ENCODE results near the gene SPOCK3. TPM values are rescaled to one million over a fixed set of nuclear protein-coding genes. Genes with fewer than 3 reads are reported as not detected.

The SPOCK3 gene
- total and polyA plus RNA-seq, 12 donors: 0.08 to 0.53 (median 0.37) TPM; not detected in 9

DNA sequence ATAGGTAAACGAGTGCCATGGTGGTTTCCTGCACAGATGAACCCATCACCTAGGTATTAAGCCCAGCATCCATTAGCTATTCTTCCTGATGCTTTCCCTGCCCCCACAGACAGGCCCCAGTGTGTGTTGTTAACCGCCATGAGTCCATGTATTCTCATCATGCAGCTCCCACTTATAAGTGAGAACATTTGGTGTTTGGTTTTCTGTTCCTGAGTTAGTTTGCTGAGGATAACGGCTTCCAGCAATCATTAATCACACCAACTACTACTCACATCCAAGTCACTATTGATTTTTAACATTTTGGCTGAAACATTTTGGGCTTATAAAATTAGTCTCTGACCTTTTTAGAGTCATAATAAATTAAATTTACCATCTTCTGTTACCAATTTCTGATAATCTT lies 205.3 kb downstream of the SPOCK3 start:
- ATAC-seq (no peak), DNase-seq (no peak)
- intact Hi-C loops (cut with DNase I): loop anchor here in 2 of 10 donors (10.0 kb wide), 2 partner anchors 266 to 1126 kb away; no protein-coding TSS in a partner anchor

GRCh38 chr4:167025670-167026069 lies 208.6 kb downstream of the SPOCK3 start:
- H3K9me3 ChIP-seq: no peaks in the 10 kb centered on the region
- no peaks in the 10 kb centered on the region for H3K4me1 ChIP-seq
- DNase-seq: no peak
- no peaks in the 10 kb centered on the region for H3K36me3 ChIP-seq
- WGBS, 2 donors: 73 to 77% methylated on average over 3 of the region's 3 CpGs
- no peak for TF ChIP-seq CTCF (IDR thresholded peaks at IDR 0.05)
- H3K27ac ChIP-seq: no peak overlapping the region
- ATAC-seq: no peak
- no peak overlapping the region for H3K4me3 ChIP-seq
- intact Hi-C loops (cut with DNase I): loop anchor here in 2 of 10 donors (10.0 kb wide), 2 partner anchors 269 to 1129 kb away; no protein-coding TSS in a partner anchor
- no peaks in the 10 kb centered on the region for H3K27me3 ChIP-seq

More for the DNA sequence above, 205.3 kb downstream of the SPOCK3 start:
- TF ChIP-seq CTCF (IDR thresholded peaks at IDR 0.05): no peak
- Histone ChIP-seq H3K27ac (no peak overlapping the region), H3K27me3 (no peaks in the 10 kb centered on the region), H3K4me3 (no peak overlapping the region), H3K9me3 (no peaks in the 10 kb centered on the region), H3K4me1 (no peaks in the 10 kb centered on the region), H3K36me3 (no peaks in the 10 kb centered on the region)
- 78 to 94% methylated on average over 3 of the region's 3 CpGs for WGBS, 2 donors

DNA sequence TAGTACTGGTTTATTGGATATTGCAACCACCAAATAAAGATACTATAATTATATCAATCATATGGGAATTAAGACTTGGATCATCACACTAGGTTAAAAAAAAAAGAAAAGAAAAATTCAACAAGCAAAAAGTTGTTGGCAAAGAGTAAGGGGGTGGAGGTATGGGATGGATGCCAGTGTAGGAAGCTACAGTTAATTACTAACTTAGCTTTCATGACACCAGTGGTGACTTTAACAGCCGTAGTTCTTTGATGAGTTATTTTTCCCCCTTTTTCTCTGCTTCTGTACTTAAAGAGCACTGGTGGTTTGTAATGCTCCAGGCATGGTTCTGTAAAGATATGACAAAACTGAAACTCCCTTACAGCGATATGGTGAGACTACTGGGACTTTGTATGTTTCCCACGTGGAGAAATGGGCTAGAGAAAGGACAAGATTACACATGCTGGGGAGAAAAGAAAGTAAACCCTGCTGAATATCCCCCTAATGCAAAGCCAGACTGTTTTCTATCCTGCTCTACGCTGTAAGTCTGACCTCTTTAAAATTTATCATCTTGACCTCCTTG lies 210.8 kb downstream of the SPOCK3 start:
- H3K9me3 ChIP-seq: no peaks in the 10 kb centered on the region
- DNase-seq (no peak), ATAC-seq (no peak)
- 49 to 54% methylated on average over 4 of the region's 4 CpGs for WGBS, 2 donors
- H3K4me1 ChIP-seq: no peaks in the 10 kb centered on the region
- TF ChIP-seq CTCF (IDR thresholded peaks at IDR 0.05): no peak
- no peak overlapping the region for H3K4me3 ChIP-seq
- no peaks in the 10 kb centered on the region for H3K36me3 ChIP-seq
- H3K27ac ChIP-seq: no peak overlapping the region
- no peaks in the 10 kb centered on the region for H3K27me3 ChIP-seq
- intact Hi-C loops (cut with DNase I): loop anchor here in 4 of 10 donors (5.0 to 10.0 kb wide), 5 partner anchors 269 to 1131 kb away; no protein-coding TSS in a partner anchor

DNA sequence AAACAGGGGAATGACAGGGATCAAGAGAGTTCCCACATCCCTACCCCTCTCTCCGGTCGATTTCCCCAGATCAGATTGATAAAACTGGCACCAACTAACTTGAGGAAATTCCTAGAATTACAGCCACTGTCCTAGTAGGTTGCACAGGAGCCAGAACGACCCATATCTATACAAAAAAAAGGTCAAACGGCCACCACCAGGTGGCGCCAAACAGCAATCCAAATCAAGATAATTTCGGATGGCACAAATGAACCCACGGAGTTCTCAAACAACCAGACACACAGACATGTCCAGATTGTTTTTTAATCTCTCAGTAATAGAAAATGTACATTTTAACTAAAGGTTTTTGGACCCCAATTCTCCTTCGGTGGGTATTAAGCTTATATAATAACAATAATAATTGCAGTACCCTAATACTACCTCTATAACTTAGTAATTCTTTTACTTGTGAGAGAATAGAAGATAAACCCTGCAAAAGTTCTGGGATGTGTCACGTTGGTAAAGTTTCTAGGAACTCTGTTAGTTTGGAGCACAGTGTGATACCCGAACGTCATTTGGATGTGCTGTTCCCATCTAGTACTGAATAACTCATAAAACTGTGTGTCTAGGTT lies 212.6 kb downstream of the SPOCK3 start:
- ATAC-seq (peak in 7 of 8 donors; percentile 52 to 70 (median 64)), DNase-seq (peak; percentile 17 to 54)
- Histone ChIP-seq H3K4me3 (no peak overlapping the region), H3K27ac (no peak overlapping the region), H3K27me3 (no peaks in the 10 kb centered on the region), H3K4me1 (no peaks in the 10 kb centered on the region), H3K36me3 (no peaks in the 10 kb centered on the region), H3K9me3 (no peaks in the 10 kb centered on the region)
- TF ChIP-seq CTCF (IDR thresholded peaks at IDR 0.05): peak; percentile 62 to 85 (median 76)
- intact Hi-C loops (cut with DNase I): loop anchor here in 8 of 10 donors (2.0 to 10.0 kb wide), 7 partner anchors 269 to 1133 kb away; no protein-coding TSS in a partner anchor
- 18% methylated on average over 11 of the region's 11 CpGs for WGBS, 2 donors
